ENCODE results near the gene CDK17.
"Not testable (repeated sequence)": the region's sequence is repeated elsewhere in the genome, so short reads cannot be mapped to it uniquely, and the experiment has no call there.

Gene CDK17

GRCh38 chr12:96387981-96388380 is 12.3 kb downstream of the CDK17 start:
- DNase-seq: no peak

GRCh38 chr12:96386794-96387193 is 13.4 kb downstream of the CDK17 start:
- no peak for DNase-seq

- DNase-seq: no peak
These were observed 16.2 kb downstream of the CDK17 start for GRCh38 chr12:96383991-96384390.

- DNase-seq: no peak
These were observed 16.9 kb downstream of the CDK17 start for GRCh38 chr12:96383371-96383770.

GRCh38 chr12:96379743-96380142 is 20.5 kb downstream of the CDK17 start:
- DNase-seq: not testable (repeated sequence)

GRCh38 chr12:96378319-96378718 is 21.9 kb downstream of the CDK17 start:
- no peak for DNase-seq

GRCh38 chr12:96376865-96377264 is 23.4 kb downstream of the CDK17 start:
- no peak for DNase-seq

GRCh38 chr12:96375841-96376604 is 24.2 kb downstream of the CDK17 start:
- DNase-seq: no peak

GRCh38 chr12:96375170-96375569 is 25.1 kb downstream of the CDK17 start:
- no peak for DNase-seq

- DNase-seq: no peak
These were observed 28.2 kb downstream of the CDK17 start for GRCh38 chr12:96371790-96372699.

GRCh38 chr12:96371138-96371789 is 29.0 kb downstream of the CDK17 start:
- no peak for DNase-seq

- DNase-seq: no peak
These were observed 31.6 kb downstream of the CDK17 start for GRCh38 chr12:96368687-96369086.

- DNase-seq: peak in 1 of 3 experiments; percentile 26
These were observed 32.0 kb downstream of the CDK17 start for GRCh38 chr12:96368233-96368632.

GRCh38 chr12:96366381-96366654 is 33.9 kb downstream of the CDK17 start:
- DNase-seq: no peak

- no peak for DNase-seq
These were observed 34.4 kb downstream of the CDK17 start for GRCh38 chr12:96365604-96366380.

- no peak for DNase-seq
These were observed 36.0 kb downstream of the CDK17 start for GRCh38 chr12:96364092-96364700.

GRCh38 chr12:96361074-96361473 is 39.2 kb downstream of the CDK17 start:
- DNase-seq: peak in 1 of 3 experiments; percentile 27

GRCh38 chr12:96360550-96360949 is 39.7 kb downstream of the CDK17 start:
- DNase-seq: no peak

GRCh38 chr12:96359328-96359727 is 40.9 kb downstream of the CDK17 start:
- DNase-seq: no peak

GRCh38 chr12:96356831-96357230 is 43.4 kb downstream of the CDK17 start:
- DNase-seq: no peak

GRCh38 chr12:96354844-96355534 is 45.2 kb downstream of the CDK17 start:
- no peak for DNase-seq

GRCh38 chr12:96354326-96354725 is 45.9 kb downstream of the CDK17 start:
- DNase-seq: no peak

Measured in NCI-H1417 (cell line).